ENCODE data around the gene CLEC18B. TPM values are rescaled to one million over a fixed set of nuclear protein-coding genes. Genes with fewer than 3 reads are reported as not detected.
"Not testable (repeated sequence)": the region's sequence is repeated elsewhere in the genome, so short reads cannot be mapped to it uniquely, and the experiment has no call there.

CLEC18B gene
- total and polyA plus RNA-seq, 2 of the 4 experiments (the other 2 are of a cell fraction), result 0.17 TPM; not detected in 1

DNA sequence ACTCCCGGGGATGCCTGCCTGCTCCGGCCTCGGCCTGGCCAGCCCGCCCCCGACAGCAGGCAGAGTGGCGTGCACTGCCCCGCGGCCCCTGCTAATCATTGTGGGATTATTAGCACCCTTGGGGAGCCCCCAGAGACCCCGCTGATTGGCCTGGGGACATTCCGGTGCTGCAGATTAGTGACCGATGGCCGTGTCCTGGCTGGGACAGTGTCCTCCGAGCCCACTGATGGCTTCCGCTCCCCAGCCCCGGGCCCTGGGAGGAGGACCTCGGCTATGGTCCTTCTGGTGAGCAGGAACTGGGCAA is 156 bp upstream of the CLEC18B start:
- H2BK120ac ChIP-seq (ENCODE audit: low read depth, low read length); H2AFZ ChIP-seq (replicated peaks; ENCODE audit: low read length, poor library complexity); H4K91ac ChIP-seq (ENCODE audit: insufficient read depth, low read depth, low read length); dilution Hi-C loops (cut with HindIII; ENCODE audit: low sequenced_read_pairs, unreplicated experiment); H2AK5ac ChIP-seq (ENCODE audit: low read depth, low read length); CTCF ChIA-PET; H2BK15ac ChIP-seq (ENCODE audit: low read depth, low read length); H3K27ac ChIP-seq (ENCODE audit: insufficient read depth, low read length); H2AK9ac ChIP-seq (replicated peaks; ENCODE audit: low read depth, low read length, poor library complexity); H3K9me1 ChIP-seq (ENCODE audit: insufficient read depth, low read length); H3K4me2 ChIP-seq (ENCODE audit: low read depth, low read length); H3K36me3 ChIP-seq (ENCODE audit: control insufficient read depth, insufficient read depth, low read length); H2BK20ac ChIP-seq (ENCODE audit: low read depth, low read length); H3K9ac ChIP-seq (ENCODE audit: low read depth, low read length); H2BK5ac ChIP-seq (ENCODE audit: low read depth, low read length, poor library complexity, severe bottlenecking); BruUV-seq (replicated peaks); H3K18ac ChIP-seq (ENCODE audit: low read depth, low read length); H3K27me3 ChIP-seq (ENCODE audit: control insufficient read depth, insufficient read depth, low read length); ATAC-seq (ENCODE audit: low read depth); H3K23ac ChIP-seq (ENCODE audit: low read depth, low read length); in situ Hi-C loops (cut with MboI; ENCODE audit: low sequenced_read_pairs); H4K8ac ChIP-seq (ENCODE audit: low read depth in 2 of 2, low read length in 2 of 2); intact Hi-C loops (cut with micrococcal nuclease); H3K4ac ChIP-seq (ENCODE audit: low read depth, low read length); H3K14ac ChIP-seq (replicated peaks; ENCODE audit: low read depth, low read length); H3K56ac ChIP-seq (ENCODE audit: extremely low read depth, insufficient read depth, low read length); H4K20me1 ChIP-seq (ENCODE audit: insufficient read depth, low read length); H3K9me3 ChIP-seq (ENCODE audit: control insufficient read depth, insufficient read depth, low read length); DNase-seq; H3K4me3 ChIP-seq (ENCODE audit: insufficient read depth, low read depth, low read length); POLR2A ChIA-PET (ENCODE audit: unreplicated experiment); H4K5ac ChIP-seq (ENCODE audit: low read depth, low read length); H3K4me1 ChIP-seq (ENCODE audit: control insufficient read depth, insufficient read depth, low read length); H3K79me1 ChIP-seq (ENCODE audit: low read depth in 1 of 2, low read length in 2 of 2): not testable (repeated sequence)
- WGBS, 2 experiments (ENCODE audit: extremely low coverage in 2 of 2, insufficient read length in 1 of 2), result no CpG with 5 or more reads among the region's 16 CpGs

DNA sequence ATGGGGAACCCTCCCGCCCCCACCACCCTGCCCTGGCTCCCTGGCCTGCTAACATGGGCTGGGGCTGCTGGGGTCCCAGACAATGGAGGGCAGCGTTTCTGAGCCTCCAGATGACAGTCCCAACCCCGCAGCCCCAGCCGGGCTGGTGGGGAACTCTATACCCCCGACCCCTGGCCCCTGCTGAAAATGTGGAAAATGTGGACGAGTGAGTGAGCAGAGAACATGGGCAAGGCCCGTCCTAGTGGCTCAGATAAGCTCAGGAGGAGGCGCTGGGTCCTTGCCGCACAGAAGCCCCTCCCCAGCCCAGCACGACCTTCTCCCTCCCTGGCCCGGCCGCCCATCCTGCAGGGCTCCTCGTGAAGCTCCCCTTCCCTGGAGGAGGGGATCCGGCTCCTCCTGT is 1.5 kb downstream of the CLEC18B start:
- H3K14ac ChIP-seq (replicated peaks; ENCODE audit: low read depth, low read length); H4K20me1 ChIP-seq (ENCODE audit: insufficient read depth, low read length); H3K4me1 ChIP-seq (ENCODE audit: control insufficient read depth, insufficient read depth, low read length); DNase-seq; H3K18ac ChIP-seq (ENCODE audit: low read depth, low read length); H3K79me1 ChIP-seq (ENCODE audit: low read depth in 1 of 2, low read length in 2 of 2); H3K27me3 ChIP-seq (ENCODE audit: control insufficient read depth, insufficient read depth, low read length); H3K4me3 ChIP-seq (ENCODE audit: insufficient read depth, low read depth, low read length); H3K4ac ChIP-seq (ENCODE audit: low read depth, low read length); POLR2A ChIA-PET (ENCODE audit: unreplicated experiment); dilution Hi-C loops (cut with HindIII; ENCODE audit: low sequenced_read_pairs, unreplicated experiment); H3K27ac ChIP-seq (ENCODE audit: insufficient read depth, low read length); H2AFZ ChIP-seq (replicated peaks; ENCODE audit: low read length, poor library complexity); H3K23ac ChIP-seq (ENCODE audit: low read depth, low read length); H4K8ac ChIP-seq (ENCODE audit: low read depth in 2 of 2, low read length in 2 of 2); H3K9me1 ChIP-seq (ENCODE audit: insufficient read depth, low read length); H2BK15ac ChIP-seq (ENCODE audit: low read depth, low read length); H3K36me3 ChIP-seq (ENCODE audit: control insufficient read depth, insufficient read depth, low read length); intact Hi-C loops (cut with micrococcal nuclease); H2BK120ac ChIP-seq (ENCODE audit: low read depth, low read length); in situ Hi-C loops (cut with MboI; ENCODE audit: low sequenced_read_pairs); BruUV-seq (replicated peaks); H3K9ac ChIP-seq (ENCODE audit: low read depth, low read length); H4K5ac ChIP-seq (ENCODE audit: low read depth, low read length); H2AK5ac ChIP-seq (ENCODE audit: low read depth, low read length); H3K56ac ChIP-seq (ENCODE audit: extremely low read depth, insufficient read depth, low read length); H2BK5ac ChIP-seq (ENCODE audit: low read depth, low read length, poor library complexity, severe bottlenecking); ATAC-seq (ENCODE audit: low read depth); H3K9me3 ChIP-seq (ENCODE audit: control insufficient read depth, insufficient read depth, low read length); H2AK9ac ChIP-seq (replicated peaks; ENCODE audit: low read depth, low read length, poor library complexity); H2BK20ac ChIP-seq (ENCODE audit: low read depth, low read length); H3K4me2 ChIP-seq (ENCODE audit: low read depth, low read length); CTCF ChIA-PET; H4K91ac ChIP-seq (ENCODE audit: insufficient read depth, low read depth, low read length): not testable (repeated sequence)
- no CpG with 5 or more reads among the region's 14 CpGs for WGBS, 2 experiments (ENCODE audit: extremely low coverage in 2 of 2, insufficient read length in 1 of 2)

All from IMR-90 (cell line).